ENCODE measurements around the gene EGLN1. TPM values are rescaled to one million over a fixed set of nuclear protein-coding genes. Genes with fewer than 3 reads are reported as not detected.

The EGLN1 gene
- total and polyA plus RNA-seq, 4 donors: 4.5 to 45.1 (median 16.3) TPM

- TF ChIP-seq CTCF (IDR thresholded peaks at IDR 0.05; ENCODE audit: control extremely low read depth, extremely low read depth): no peak
- no peak overlapping the region for H3K27ac ChIP-seq (ENCODE audit: low read depth in 1 of 2, low read length in 1 of 2)
- H3K4me1 ChIP-seq (ENCODE audit: control insufficient read depth in 5 of 5, insufficient read depth in 5 of 5, low read length in 5 of 5): peaks cover 0 to 4% (median 0%) of the 10 kb centered on the region in 5 donors
- H3K27me3 ChIP-seq (ENCODE audit: control insufficient read depth in 3 of 3, insufficient read depth in 3 of 3, low read length in 2 of 3): no peaks in the 10 kb centered on the region
- H3K4me3 ChIP-seq: no peak overlapping the region
- no peaks in the 10 kb centered on the region for H3K9me3 ChIP-seq (ENCODE audit: control insufficient read depth in 4 of 4, insufficient read depth in 3 of 4, low read length in 3 of 4)
- H3K36me3 ChIP-seq (ENCODE audit: control insufficient read depth in 4 of 4, insufficient read depth in 4 of 4, low read length in 4 of 4): no peaks in the 10 kb centered on the region
- H3K9ac ChIP-seq (ENCODE audit: insufficient read depth in 1 of 2, low read length in 2 of 2): no peak overlapping the region
- WGBS, 2 donors: 68 to 74% methylated on average over 7 of the region's 7 CpGs
- DNase-seq (no peak), ATAC-seq (ENCODE audit: insufficient read depth, low FRiP score) (no peak)
These were observed 99.1 kb downstream of the EGLN1 start for GRCh38 chr1:231322880-231323530.

GRCh38 chr1:231319080-231319479 is 103.0 kb downstream of the EGLN1 start:
- 93 to 97% methylated on average over 9 of the region's 9 CpGs for WGBS, 2 donors
- no peak overlapping the region for H3K4me3 ChIP-seq
- H3K4me1 ChIP-seq (ENCODE audit: control insufficient read depth in 5 of 5, insufficient read depth in 5 of 5, low read length in 5 of 5): no peaks in the 10 kb centered on the region

GRCh38 chr1:231318568-231318967 is 103.5 kb downstream of the EGLN1 start:
- Histone ChIP-seq H3K27ac (ENCODE audit: low read depth in 1 of 2, low read length in 1 of 2) (no peak overlapping the region), H3K4me1 (ENCODE audit: control insufficient read depth in 5 of 5, insufficient read depth in 5 of 5, low read length in 5 of 5) (no peaks in the 10 kb centered on the region), H3K36me3 (ENCODE audit: control insufficient read depth in 4 of 4, insufficient read depth in 4 of 4, low read length in 4 of 4) (no peaks in the 10 kb centered on the region), H3K4me3 (no peak overlapping the region), H3K9ac (ENCODE audit: insufficient read depth in 1 of 2, low read length in 2 of 2) (no peak overlapping the region), H3K27me3 (ENCODE audit: control insufficient read depth in 3 of 3, insufficient read depth in 3 of 3, low read length in 2 of 3) (no peaks in the 10 kb centered on the region), H3K9me3 (ENCODE audit: control insufficient read depth in 4 of 4, insufficient read depth in 3 of 4, low read length in 3 of 4) (no peaks in the 10 kb centered on the region)
- DNase-seq (no peak), ATAC-seq (ENCODE audit: insufficient read depth, low FRiP score) (no peak)
- WGBS, 2 donors: 93 to 97% methylated on average over 4 of the region's 4 CpGs
- TF ChIP-seq CTCF (IDR thresholded peaks at IDR 0.05; ENCODE audit: control extremely low read depth, extremely low read depth): no peak

More at GRCh38 chr1:231319080-231319479, 103.0 kb downstream of the EGLN1 start:
- Histone ChIP-seq H3K27ac (ENCODE audit: low read depth in 1 of 2, low read length in 1 of 2) (no peak overlapping the region), H3K36me3 (ENCODE audit: control insufficient read depth in 4 of 4, insufficient read depth in 4 of 4, low read length in 4 of 4) (no peaks in the 10 kb centered on the region), H3K9ac (ENCODE audit: insufficient read depth in 1 of 2, low read length in 2 of 2) (no peak overlapping the region), H3K27me3 (ENCODE audit: control insufficient read depth in 3 of 3, insufficient read depth in 3 of 3, low read length in 2 of 3) (no peaks in the 10 kb centered on the region), H3K9me3 (ENCODE audit: control insufficient read depth in 4 of 4, insufficient read depth in 3 of 4, low read length in 3 of 4) (no peaks in the 10 kb centered on the region)
- TF ChIP-seq CTCF (IDR thresholded peaks at IDR 0.05; ENCODE audit: control extremely low read depth, extremely low read depth): no peak
- no peak for ATAC-seq (ENCODE audit: insufficient read depth, low FRiP score)
- no peak for DNase-seq

- 95 to 97% methylated on average over 15 of the region's 15 CpGs for WGBS, 2 donors
- Histone ChIP-seq H3K36me3 (ENCODE audit: control insufficient read depth in 4 of 4, insufficient read depth in 4 of 4, low read length in 4 of 4) (no peaks in the 10 kb centered on the region), H3K27ac (ENCODE audit: low read depth in 1 of 2, low read length in 1 of 2) (no peak overlapping the region), H3K27me3 (ENCODE audit: control insufficient read depth in 3 of 3, insufficient read depth in 3 of 3, low read length in 2 of 3) (no peaks in the 10 kb centered on the region), H3K9me3 (ENCODE audit: control insufficient read depth in 4 of 4, insufficient read depth in 3 of 4, low read length in 3 of 4) (no peaks in the 10 kb centered on the region), H3K4me3 (no peak overlapping the region), H3K9ac (ENCODE audit: insufficient read depth in 1 of 2, low read length in 2 of 2) (no peak overlapping the region), H3K4me1 (ENCODE audit: control insufficient read depth in 5 of 5, insufficient read depth in 5 of 5, low read length in 5 of 5) (no peaks in the 10 kb centered on the region)
- DNase-seq: no peak
- ATAC-seq (ENCODE audit: insufficient read depth, low FRiP score): no peak
- no peak for TF ChIP-seq CTCF (IDR thresholded peaks at IDR 0.05; ENCODE audit: control extremely low read depth, extremely low read depth)
These were observed 104.1 kb downstream of the EGLN1 start for GRCh38 chr1:231318015-231318355.

All from lung (tissue), 12 donors.